Measurements from ENCODE around the gene TMPRSS2.
"Not testable (repeated sequence)": the region's sequence is repeated elsewhere in the genome, so short reads cannot be mapped to it uniquely, and the experiment has no call there.

The TMPRSS2 gene

GRCh38 chr21:41425588-41425953 lies 82.4 kb downstream of the TMPRSS2 start:
- no peak for FAIRE-seq

DNA sequence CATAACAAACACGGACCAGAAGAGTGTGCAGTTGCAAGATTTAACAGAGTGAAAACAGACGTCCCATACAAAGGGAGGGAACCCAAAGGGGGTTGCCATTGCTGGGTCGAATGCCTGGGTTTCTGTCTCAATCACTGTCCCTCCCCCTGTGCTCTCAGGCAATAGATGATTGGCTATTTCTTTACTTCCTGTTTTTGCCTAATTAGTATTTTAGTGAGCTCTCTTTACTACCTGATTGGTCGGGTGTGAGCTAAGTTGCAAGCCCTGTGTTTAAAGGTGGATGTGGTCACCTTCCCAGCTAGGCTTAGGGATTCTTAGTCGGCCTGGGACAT lies 84.7 kb downstream of the TMPRSS2 start:
- FAIRE-seq = not testable (repeated sequence)

- no peak for FAIRE-seq
These were observed 85.2 kb downstream of the TMPRSS2 start for GRCh38 chr21:41422546-41423304.

DNA sequence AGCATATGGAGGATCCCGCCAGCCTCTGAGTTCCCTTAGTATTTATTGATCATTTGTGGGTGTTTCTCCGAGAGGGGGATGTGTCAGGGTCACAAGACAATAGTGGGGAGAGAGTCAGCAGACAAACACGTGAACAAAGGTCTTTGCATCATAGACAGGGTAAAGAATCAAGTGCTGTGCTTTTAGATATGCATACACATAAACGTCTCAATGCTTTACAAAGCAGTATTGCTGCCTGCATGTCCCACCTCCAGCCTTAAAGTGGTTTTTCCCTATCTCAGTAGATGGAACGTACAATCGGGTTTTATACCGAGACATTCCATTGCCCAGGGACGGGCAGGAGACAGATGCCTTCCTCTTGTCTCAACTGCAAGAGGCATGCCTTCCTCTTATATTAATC lies 87.0 kb downstream of the TMPRSS2 start:
- FAIRE-seq = not testable (repeated sequence)

- no peak for FAIRE-seq
These were observed 87.8 kb downstream of the TMPRSS2 start for GRCh38 chr21:41419921-41420862.

DNA sequence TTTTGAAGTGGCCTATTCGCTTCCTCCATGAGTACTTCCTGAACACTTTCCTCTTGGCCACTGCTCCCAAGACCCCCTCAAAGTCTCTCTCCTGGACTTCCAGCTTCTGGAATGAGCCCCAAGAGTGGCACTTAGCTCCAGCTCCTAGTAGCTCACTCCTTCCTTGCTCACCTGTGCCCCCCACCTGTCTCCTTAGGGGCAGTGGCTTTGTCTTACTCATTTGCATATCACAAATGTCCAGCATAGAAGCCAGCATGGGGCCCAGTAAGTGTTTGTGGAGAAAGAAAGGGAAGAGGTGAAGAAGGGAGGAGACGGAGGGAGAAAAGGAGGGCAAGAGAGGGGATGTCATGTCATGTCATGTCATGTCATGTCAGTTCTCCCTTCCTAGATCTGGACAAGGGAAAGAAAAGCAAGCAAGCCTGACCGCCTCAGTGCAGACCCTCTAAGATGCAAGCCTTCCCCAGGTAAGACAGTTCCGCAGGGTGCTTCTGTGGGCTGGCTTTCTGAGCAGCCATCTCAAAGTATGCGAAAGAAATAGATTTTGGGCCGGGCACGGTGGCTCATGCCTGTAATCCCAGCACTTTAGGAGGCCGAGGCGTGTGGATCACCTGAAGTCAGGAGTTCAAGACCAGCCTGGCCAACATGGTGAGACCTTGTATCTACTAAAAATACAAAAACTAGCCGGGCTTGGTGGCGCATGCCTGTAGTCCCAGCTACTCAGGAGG lies 88.8 kb downstream of the TMPRSS2 start:
- FAIRE-seq = no peak

DNA sequence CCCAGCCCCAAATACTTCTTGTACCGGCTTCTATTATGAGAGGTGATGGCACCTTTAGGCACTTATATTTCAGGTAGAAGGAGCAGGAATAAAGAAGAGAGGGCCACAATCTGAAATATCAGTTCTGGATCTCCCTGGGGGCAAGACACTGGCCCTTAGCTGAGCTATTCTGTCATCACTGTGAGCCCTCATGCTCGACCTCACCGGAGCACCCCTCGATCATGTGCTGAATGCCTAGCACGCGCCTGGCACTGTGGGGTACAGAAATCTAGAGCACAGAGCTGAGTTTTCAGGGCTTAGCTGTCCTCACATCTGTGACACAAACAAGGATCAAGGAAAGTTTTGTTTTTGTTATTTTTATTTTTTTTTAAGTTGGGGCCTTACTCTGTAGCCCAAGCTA lies 89.6 kb downstream of the TMPRSS2 start:
- no peak for FAIRE-seq

DNA sequence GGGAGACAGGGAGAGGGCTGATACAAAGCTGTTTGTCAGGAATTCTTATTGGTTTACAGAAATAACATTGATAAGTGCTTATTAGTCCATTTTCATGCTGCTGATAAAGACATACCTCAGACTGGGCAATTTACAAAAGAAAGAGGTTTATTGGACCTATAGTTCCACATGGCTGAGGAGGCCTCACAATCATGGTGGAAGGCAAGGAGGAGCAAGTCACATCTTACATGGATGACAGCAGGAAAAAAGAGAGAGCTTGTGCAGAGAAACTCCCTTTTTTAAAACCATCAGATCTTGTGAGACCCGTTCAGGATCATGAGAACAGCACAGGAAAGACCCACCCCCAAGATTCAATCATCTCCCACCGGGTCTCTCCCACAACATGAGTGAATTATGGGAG lies 90.5 kb downstream of the TMPRSS2 start:
- FAIRE-seq = not testable (repeated sequence)
